Stimulated activated CD8-positive, alpha-beta memory T cell treated with anti-CD3 and anti-CD28 coated beads, Interleukin-15, amount 100 ng/mL, for 1 hour (primary cell): ENCODE data around the gene FANCI.

ENCODE experiments used
- DNase-seq: peaks from one replicate; pipeline ENCODE4 v3.0.0-alpha.2; 2020; ENCODE audit warnings: low read depth

The FANCI gene

GRCh38 chr15:89243691-89244573 lies at the start of gene FANCI:
FANCI (plus strand) TSS chr15:89243979; CDS start chr15:89247648, 3,669 bp downstream.
- peak; percentile 97 for DNase-seq

GRCh38 chr15:89194608-89195007 lies 49.2 kb upstream of the FANCI start:
- DNase-seq, result no peak

GRCh38 chr15:89195836-89196235 lies 47.9 kb upstream of the FANCI start:
- no peak for DNase-seq

DNA sequence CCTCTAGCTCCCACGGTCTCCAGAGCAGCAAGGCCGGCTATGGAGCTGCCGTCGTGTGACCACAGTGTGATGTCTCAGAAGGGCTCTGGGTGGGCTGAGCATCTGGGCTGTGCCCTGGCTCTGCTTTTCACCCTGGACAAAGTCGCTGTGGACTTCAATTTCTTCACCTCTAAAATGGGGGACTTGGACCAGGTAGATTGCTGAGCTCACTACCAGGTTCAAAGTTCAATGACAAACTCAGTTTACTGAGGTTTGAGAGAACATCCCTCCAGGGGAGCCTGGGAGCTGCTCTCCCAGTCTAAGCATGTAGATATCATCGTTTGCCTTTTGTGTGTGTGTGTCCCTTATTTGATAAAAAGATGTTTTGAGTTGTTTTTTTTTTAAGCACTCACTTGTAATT lies 47.5 kb upstream of the FANCI start:
- DNase-seq, result no peak

- DNase-seq, result no peak
These were observed 46.8 kb upstream of the FANCI start for GRCh38 chr15:89196994-89197393.

DNA sequence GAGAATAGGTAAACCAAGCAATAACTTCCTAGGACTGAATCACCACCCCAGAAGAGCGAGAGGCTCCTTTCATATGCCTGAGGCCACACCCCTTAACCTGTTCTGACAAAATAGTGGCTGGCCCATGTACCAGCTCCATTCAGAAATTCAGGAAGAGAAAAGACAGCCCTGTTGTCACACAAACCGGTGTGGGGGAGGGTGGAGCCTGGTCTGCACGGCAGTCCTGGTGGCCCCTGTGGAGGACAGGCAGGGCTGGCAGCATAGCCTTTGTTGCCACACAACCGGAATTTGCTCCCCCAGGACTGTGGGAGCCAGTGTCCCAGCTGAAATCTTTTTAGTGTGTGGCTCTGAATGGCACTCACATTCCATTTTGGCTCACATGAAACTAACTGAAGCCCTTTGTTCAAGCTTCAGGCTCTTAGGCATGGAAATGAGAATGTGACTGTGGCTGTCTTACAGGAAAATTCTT lies 46.2 kb upstream of the FANCI start:
- DNase-seq, result no peak

- no peak for DNase-seq
These were observed 45.6 kb upstream of the FANCI start for GRCh38 chr15:89198196-89198595.

DNA sequence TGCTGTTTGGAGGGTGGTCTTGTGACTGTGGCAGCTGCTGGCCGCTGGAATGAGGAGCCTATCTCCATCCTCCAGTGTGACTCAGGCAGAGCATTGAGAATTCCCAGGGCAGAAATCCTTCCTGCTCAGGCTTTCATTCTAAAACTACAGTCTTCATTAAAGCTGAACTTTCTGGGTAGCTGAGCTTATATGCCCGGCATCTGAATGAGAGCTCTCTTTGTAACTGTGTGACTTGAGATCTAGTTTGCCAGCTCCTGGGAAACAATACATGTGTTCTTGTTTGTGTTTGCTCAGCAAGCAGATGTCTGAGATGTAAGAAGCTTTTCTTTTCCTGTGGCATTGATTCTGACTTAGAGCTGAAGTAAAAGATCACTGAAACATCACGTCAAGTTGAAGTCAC lies 44.8 kb upstream of the FANCI start:
- DNase-seq, result no peak

GRCh38 chr15:89199746-89200145 lies 44.0 kb upstream of the FANCI start:
- no peak for DNase-seq

DNA sequence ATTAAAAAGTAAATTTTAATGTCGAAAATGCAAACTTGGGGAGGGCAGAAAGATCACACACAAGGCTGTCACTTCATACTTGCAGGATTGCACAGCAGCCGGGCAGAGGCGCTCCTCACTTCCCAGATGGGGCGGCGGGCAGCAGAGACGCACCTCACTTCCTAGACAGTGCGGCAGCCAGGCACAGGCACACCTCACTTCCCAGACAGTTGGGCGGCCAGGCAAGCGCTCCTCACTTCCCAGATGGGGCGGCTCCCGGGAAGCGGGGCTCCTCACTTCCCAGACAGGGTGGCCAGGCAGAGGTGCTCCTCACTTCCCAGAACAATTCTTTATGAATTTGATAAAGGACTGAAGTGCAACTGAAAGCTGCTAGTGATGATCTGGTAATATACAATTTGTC lies 43.6 kb upstream of the FANCI start:
- DNase-seq, result no peak

GRCh38 chr15:89201465-89202005 lies 42.2 kb upstream of the FANCI start:
- DNase-seq, result no peak

DNA sequence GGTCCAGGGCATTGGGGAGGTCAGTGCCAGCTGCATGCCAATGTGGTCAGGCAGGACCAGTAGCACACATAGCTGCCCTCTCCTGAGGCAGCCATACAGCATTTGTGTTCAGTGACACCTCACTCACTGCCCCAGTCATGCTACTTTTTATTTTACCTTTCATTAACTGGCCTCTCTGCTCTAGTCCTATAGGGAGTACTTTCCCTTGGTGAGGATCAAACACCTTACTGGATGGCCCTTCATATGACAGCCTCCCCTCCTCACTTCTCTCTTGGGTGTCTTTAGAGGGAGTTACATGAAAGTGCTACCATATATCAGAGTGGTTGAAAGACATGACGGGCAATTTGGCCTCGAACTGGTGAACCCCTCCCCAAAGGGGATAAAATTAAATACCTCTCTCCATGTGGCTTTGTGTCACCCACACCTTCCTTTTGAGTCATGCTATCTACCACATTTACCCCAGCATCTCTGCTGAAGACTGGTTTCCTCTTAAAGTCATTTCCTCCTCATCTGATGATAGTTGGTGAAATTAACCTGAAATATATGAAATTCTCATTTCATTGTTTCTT lies 40.0 kb upstream of the FANCI start:
- no peak for DNase-seq

GRCh38 chr15:89205991-89206585 lies 37.7 kb upstream of the FANCI start:
- DNase-seq, result no peak

DNA sequence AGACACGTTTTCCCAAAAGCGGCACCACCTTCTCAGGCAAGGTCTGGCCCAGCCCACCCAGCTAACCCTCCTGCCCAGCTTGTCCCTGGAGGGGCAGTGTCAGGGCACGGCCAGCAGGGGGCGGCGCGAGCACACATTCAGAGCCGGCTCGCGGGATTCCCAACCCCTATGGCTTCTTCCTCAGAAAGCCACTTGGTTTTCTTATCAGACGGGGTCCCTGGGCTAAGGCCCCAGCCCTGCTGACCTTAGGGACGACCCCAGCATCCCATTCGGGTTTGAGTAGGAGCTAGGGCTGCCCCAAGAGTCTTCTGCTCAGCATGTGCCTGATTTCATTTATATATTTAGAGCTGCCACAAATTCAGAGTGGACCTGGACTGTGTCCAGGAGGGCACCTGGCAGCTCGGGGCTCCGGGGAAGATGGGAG lies 36.9 kb upstream of the FANCI start:
- peak; percentile 45 for DNase-seq

GRCh38 chr15:89208256-89208655 lies 35.5 kb upstream of the FANCI start:
- DNase-seq, result no peak

- no peak for DNase-seq
These were observed 34.7 kb upstream of the FANCI start for GRCh38 chr15:89209057-89209456.

DNA sequence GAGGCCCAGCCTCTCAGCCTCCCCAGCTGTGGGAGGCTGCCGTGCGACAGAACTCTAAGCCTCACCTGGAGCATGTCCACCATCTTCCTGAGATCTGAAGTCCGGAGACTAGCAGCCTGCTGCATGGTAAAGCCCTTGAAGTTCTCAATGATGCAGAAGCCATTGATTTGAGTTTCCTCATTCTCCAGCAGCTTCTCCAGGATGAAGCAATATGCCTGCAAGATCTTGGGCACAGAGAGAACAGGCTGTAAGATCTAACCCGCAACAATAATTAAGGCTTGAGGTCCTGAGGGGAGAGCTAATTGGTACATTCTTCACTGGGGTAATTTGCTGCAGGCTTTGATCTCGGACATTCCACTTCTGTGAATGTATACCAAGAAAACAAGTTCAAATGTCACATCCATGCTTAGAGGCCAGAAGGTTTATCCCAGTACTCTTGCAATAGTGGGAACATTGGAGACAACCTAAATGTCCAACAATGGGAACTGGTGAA lies 32.1 kb upstream of the FANCI start:
- no peak for DNase-seq

GRCh38 chr15:89215627-89216026 lies 28.2 kb upstream of the FANCI start:
- DNase-seq, result no peak

DNA sequence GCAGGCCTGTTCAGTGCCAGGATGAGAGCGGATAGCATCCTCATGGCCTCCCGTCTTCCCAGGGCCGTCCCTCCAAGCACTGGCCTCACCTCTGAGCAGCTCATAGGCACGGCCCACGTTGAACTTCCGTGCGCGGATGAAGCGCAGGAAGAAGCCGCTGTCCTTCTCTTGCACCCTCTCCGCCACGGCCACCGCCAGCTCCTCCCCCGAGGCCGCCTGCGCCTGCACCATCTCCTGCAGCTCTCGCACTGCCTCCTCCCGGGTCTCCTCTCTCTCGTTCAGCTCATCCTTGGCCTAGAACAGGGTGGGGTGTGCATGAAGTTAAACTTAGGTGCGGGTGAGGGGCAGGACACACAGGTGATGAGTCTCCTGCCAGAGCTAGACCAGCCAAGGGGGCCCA lies 26.7 kb upstream of the FANCI start:
- DNase-seq, result no peak

DNA sequence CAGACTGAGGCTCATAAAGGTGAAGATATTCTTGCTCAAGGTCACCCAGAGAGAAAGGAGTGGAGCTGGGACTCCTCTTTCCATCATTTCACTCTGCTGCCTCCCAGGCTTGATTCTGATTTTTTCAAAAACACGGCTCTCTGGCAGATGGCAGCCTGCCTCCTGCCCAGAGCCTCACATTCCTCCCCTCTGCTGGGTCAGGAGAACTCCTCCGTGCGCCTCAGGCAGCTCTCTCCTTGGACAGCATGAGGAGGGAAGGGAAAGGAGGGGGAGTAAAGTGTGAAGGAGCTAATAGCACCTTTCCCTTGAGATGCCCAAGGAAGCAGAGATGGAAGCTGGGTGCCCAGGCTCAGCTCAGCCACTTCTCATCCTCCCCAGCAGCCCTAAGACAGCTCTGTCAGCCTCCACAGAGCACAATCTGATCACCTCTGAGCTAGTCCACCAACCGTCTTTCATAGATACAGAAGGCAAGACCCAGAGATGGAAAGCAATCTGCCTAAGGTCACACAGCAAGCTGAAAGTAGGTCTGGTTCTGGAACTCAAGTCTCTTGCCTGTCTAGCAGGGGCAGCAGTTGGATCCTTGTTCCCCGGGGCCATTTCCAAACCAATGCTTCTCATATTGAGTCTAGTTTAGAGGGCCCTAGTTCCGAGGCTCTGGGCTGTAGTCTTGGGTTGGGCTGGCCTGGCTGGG lies 25.9 kb upstream of the FANCI start:
- no peak for DNase-seq

DNA sequence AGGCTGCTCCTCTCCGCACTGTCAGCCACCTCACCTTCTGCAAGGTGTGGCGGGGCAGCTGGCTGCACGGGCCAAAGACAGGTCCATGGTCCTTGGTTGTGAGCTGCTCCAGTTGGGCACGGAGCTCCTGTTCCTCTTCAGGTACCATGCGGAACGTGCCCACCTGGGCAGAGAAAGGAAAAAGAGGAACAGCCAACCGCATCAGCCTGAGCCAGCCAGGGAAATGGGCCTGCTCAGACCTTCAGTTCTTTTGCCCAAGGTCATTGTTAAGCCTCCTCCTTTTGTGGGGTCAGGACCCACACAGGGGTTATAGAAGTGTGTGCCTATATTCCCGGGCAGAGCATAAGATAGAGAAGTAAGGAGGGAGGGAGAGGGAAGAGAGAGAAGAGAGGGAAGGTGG lies 25.2 kb upstream of the FANCI start:
- DNase-seq, result no peak

DNA sequence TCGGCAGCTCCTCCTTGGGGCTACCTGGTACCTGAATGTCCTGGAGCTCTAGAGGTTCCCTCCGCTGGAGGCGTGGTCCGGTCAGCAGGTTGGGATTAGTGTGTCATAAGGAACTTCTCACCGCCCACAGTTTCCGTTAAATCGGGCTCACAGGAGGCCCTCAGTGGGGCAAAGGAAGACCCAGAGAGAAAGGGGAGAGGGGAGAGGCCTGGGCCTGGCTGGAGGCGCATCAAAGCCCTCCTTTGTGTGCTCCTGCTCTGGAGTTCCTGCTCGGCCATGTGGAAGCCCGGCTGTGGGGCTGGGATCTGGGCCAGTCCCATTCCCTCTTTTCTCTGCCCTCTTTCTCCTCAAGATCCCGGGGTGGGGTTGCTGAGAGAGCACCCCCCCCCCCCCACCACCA lies 22.2 kb upstream of the FANCI start, which contains the start of gene RLBP1:
TSS of gene RLBP1 (minus strand) at position 37 of the 400 bp plus-strand sequence. CDS start 2,604 bp downstream, outside the sequence.
- no peak for DNase-seq
